ENCODE measurements around the gene LRMDA.
"Not testable (repeated sequence)": the region's sequence is repeated elsewhere in the genome, so short reads cannot be mapped to it uniquely, and the experiment has no call there.

The LRMDA gene

GRCh38 chr10:75613685-75614504 lies 182.5 kb downstream of the LRMDA start:
- DNase-seq (ENCODE audit: low read depth): no peak

GRCh38 chr10:75616076-75616475 lies 184.7 kb downstream of the LRMDA start:
- no peak for DNase-seq (ENCODE audit: low read depth)

DNA sequence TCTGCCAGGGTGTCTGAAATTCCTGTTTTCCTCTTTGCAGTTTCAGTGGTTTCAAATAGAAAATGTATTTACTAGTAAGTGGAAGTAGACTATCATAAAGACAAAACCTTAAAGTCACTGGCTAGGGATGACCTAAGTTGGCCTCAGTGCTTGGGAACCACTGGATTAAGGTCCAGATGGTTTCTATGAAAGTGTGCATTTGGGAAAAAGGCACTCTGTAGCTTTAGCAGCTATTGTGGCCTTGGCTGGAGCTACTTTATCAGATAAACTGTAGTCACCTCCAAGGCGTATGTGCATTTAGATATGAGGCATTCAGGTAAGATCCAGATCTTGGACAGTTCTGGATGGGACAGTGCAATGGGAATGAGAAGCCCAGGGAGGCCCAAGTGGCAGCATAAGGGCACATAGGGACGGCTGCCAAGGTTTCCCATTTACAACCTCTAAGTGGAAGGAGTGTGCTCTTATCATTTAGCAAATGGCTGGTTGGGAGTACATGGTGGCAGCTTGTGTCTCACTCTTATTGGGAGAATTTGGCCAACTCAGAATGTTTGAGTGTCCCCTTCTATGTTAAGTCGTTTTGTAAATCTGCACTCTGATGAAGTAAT lies 185.6 kb downstream of the LRMDA start:
- DNase-seq (ENCODE audit: low read depth): no peak

- no peak for DNase-seq (ENCODE audit: low read depth)
These were observed 186.2 kb downstream of the LRMDA start for GRCh38 chr10:75617485-75618155.

- no peak for DNase-seq (ENCODE audit: low read depth)
These were observed 188.2 kb downstream of the LRMDA start for GRCh38 chr10:75619635-75620034.

DNA sequence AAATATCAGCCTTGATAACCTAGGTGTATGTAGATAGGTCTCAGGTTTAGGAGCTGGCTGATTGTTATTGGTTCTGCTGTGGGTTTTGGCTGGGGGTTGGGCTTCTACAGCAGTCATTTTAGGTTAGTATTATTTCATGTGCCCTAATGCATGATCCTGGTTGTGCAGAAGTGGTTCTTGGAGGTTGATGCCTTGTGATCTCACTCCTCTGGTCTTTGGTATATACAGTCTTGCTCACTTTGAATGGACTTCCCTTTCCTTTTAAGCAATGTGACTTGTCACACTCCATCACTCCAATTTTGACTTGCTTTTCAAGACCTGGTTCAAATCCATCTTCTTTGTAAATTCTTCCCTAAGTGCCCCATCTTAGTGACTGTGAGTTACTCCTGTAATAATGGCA lies 188.9 kb downstream of the LRMDA start:
- no peak for DNase-seq (ENCODE audit: low read depth)

DNA sequence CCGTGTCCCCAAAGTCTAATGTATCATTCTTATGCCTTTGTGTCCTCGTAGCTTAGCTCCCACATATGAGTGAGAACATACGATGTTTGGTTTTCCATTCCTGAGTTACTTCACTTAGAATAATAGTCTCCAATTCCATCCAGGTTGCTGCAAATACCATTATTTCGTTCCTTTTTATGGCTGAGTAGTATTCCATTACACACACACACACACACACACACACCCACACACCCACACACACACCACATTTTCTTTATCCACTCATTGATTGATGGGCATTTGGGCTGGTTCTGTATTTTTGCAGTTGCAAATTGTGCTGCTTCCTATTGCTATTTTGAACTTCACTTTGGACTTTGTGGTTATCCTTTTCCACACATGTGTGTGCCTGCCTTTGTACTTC lies 189.6 kb downstream of the LRMDA start:
- DNase-seq (ENCODE audit: low read depth): not testable (repeated sequence)

GRCh38 chr10:75622503-75622902 lies 191.1 kb downstream of the LRMDA start:
- no peak for DNase-seq (ENCODE audit: low read depth)

- no peak for DNase-seq (ENCODE audit: low read depth)
These were observed 192.1 kb downstream of the LRMDA start for GRCh38 chr10:75623310-75624093.

- DNase-seq (ENCODE audit: low read depth): no peak
These were observed 193.2 kb downstream of the LRMDA start for GRCh38 chr10:75624638-75625037.

- no peak for DNase-seq (ENCODE audit: low read depth)
These were observed 199.3 kb downstream of the LRMDA start for GRCh38 chr10:75630746-75631145.

DNA sequence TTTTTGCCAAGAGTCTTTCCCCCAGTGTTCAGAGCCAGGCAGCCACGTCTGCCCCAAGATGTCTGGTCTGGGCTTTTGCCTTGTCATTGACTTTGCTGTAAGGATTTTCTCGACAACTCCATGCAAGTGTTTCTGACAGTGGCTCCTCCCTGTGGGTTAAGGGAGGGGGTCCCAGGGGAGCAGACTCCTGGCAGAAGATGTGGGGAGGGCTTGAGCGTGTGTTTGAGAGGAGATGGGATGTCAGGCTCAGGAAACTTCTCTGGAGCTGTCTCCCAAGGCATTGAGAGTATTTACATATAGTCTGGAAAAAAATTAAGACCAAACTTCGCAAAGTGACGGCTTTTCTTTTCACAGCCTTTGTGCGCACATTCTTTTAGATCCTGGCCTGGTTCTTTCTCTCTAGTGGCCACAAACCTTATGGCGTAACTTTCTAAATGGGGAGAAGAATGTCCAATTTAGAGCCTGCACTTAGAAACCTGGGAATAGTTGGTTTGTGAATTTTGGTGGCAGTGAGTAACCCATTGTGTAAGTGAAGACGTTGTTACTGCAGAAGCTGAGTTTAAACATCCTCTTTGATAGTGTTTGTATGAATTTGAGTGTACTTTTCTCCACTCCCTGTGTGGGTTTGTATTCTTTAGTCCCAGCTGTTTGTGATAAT lies 201.5 kb downstream of the LRMDA start:
- DNase-seq (ENCODE audit: low read depth): no peak

GRCh38 chr10:75633568-75633967 lies 202.1 kb downstream of the LRMDA start:
- no peak for DNase-seq (ENCODE audit: low read depth)

DNA sequence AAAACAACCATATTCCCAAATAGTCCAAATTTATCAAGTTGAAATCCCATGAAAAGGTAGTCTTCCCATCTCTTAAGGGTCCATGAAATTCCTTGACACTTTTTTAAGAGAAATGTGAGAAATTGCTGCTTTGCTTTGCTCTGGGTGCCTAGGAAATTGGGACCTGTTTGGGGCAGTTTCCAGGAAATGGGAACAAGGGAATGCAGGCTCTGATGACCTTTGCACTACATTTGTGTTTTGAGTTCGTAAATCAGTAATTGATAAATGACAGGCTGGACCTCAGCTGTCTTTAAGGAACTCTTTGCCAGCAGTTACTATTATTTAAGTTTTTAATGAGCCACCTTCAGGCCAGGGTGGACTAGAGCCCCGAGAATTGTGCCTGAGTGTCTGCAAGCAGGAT lies 203.5 kb downstream of the LRMDA start:
- DNase-seq (ENCODE audit: low read depth): no peak

GRCh38 chr10:75638752-75639151 lies 207.3 kb downstream of the LRMDA start:
- DNase-seq (ENCODE audit: low read depth): no peak

- DNase-seq (ENCODE audit: low read depth): no peak
These were observed 208.3 kb downstream of the LRMDA start for GRCh38 chr10:75639736-75640135.

DNA sequence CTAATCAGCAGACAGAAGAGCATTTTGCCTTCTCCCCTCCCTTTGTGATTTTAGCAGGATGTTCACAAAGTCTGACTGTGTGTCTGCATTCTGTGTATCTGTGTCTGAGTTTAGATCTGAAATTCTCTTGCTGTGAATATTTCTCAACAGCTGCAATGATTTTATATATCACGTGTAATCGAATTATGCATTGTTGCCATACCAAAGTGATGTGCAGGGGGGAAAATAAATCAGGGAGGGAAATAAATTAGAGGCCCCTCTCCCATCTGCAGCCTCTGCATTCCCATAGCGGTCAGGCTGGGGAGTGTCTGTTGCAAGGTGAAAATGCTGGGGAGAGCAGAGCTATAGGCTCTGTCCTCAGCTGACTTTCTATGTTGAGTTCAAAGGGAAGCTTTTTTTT lies 209.0 kb downstream of the LRMDA start:
- DNase-seq (ENCODE audit: low read depth): no peak

DNA sequence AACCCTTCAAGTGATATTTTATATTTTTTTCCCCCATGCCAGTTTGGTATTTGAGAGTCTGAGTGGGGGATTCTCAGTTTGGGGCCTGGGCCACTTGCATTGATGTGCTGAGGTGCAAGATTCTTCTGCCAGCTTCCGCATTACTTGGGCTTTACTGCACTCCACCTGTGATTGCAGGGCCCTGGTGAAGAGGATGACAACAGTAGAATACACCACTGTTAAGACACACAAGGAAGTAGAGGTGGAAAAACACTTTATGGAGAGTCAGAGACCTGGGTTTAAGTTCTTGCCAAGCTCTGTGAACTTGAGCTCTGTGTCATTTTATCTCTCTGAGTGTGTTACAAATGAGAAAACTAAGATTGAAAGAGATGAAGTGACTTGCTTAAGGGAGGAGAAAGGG lies 209.4 kb downstream of the LRMDA start:
- no peak for DNase-seq (ENCODE audit: low read depth)

DNA sequence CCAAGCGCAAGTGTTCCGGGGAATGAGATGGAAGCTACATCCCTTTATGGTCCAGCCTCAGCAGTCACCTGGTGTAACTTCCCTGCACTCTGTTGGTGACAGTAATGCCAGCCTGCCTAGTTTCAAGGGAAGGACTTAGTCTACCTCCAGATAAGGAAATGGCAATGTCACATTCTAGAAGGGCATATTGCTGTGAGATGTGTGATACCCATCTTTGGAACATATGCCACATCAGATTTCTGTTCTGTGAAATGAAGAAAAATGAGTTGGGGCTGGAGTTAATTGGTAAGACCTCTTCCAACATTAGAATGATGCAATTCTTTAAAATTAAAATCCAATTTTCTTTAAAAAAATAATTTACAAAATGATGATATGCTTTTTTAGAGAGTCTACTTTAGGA lies 212.0 kb downstream of the LRMDA start:
- DNase-seq (ENCODE audit: low read depth): no peak

DNA sequence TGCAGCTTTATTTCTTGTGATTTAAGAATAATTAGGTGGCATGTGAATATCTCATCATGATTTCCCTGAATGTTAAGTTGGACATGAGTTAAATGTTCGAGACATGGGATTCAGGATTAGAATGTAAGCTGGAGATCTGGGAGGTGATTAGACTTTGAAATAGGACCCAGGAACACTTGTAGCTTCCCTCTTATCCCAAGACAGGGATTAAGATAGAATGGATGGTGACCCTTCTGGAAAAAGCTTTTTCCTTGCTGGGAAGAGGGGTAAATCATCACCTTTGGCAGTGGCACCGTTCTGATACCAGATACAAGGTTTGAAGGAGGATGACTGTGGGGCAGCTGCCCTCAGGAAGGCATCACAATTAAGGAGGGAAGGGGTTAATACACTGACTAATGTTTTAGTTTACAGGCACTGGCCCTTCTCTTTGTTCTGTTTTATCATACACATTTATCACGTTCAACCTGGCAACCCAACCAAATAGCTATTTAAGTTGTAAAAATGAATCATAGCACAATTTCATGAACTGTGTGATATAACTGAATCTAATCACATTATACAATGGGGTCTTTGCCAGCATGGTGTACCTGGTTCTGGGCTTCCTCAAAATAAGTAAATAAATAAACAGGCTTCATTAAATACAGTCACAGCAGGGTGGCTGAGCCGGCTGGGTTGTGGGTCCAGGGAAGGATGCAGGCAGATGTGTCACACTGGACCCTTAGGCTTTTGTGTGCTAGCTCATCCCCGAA lies 212.7 kb downstream of the LRMDA start:
- no peak for DNase-seq (ENCODE audit: low read depth)

DNA sequence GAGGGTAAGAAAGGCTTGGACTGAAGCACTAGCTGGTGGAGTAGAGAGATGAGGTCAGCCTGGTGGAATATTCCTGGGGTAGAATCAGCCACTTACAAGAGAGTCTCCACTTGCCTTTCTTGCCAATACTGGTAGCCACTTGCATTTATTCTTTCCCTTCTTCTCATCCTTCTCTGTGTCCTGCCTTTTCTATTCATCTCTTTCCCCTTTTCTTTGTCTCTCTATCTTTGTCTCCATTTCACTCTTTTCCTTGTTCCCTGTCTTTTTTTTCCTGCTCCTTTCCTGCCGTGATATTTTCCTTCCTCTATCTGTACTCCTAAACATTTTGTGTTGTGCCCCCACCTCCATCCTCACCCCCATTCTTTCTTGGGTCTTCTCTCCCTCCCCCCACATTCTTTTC lies 214.3 kb downstream of the LRMDA start:
- no peak for DNase-seq (ENCODE audit: low read depth)

Data from stimulated activated CD8-positive, alpha-beta memory T cell treated with anti-CD3 and anti-CD28 coated beads, Interleukin-7, amount 100 ng/mL, for 24 hours (primary cell).